SU-DHL-6 (cell line): ENCODE measurements around the gene DNM2.

Experiments used
- H2AFZ ChIP-seq: fragments of 200-600 bp; sonication (generic); 2 replicates; pipeline ENCODE4 v1.6.1; 2014; ENCODE audit warnings: low read depth, mild to moderate bottlenecking, moderate library complexity, mixed read lengths, antibody characterized with exemption, low read length; ENCODE audit not compliant: severe bottlenecking
- H3F3A ChIP-seq: fragments of 200-600 bp; shearing (Covaris generic); 2 replicates; pipeline ENCODE4 v1.6.0; 2016; ENCODE audit warnings: antibody characterized with exemption, mild to moderate bottlenecking; ENCODE audit not compliant: insufficient read depth
- H3K27ac ChIP-seq: fragments of 200-600 bp; sonication (generic); 2 replicates; pipeline ENCODE4 v1.5.1; 2016; ENCODE audit warnings: low read depth, mild to moderate bottlenecking, low read length, moderate library complexity, mixed read lengths
- H3K27me3 ChIP-seq: fragments of 200-600 bp; sonication (generic), shearing (Covaris generic); 2 replicates; pipeline ENCODE4 v1.6.0; 2014; ENCODE audit warnings: mild to moderate bottlenecking, low read length
- H3K36me3 ChIP-seq: fragments of 200-600 bp; sonication (generic); 2 replicates; pipeline ENCODE4 v1.6.1; 2014; ENCODE audit warnings: mild to moderate bottlenecking, low read length, mixed read lengths
- H3K4me2 ChIP-seq: fragments of 300-600, 200-600 bp; shearing (Covaris generic), sonication (generic); 2 replicates; pipeline ENCODE4 v1.6.0; 2014; ENCODE audit warnings: low read length, low read depth, mild to moderate bottlenecking; ENCODE audit not compliant: poor library complexity, severe bottlenecking
- H3K4me3 ChIP-seq: fragments of 200-600 bp; sonication (generic); 2 replicates; pipeline ENCODE4 v1.5.1; 2014; ENCODE audit warnings: antibody characterized with exemption, low read length, mild to moderate bottlenecking, mixed read lengths; ENCODE audit not compliant: insufficient read depth, poor library complexity, severe bottlenecking
- H3K79me2 ChIP-seq: fragments of 200-600 bp; sonication (generic); 2 replicates; pipeline ENCODE4 v1.6.1; 2014; ENCODE audit warnings: mild to moderate bottlenecking, low read length, moderate library complexity; ENCODE audit not compliant: insufficient read depth
- H3K9ac ChIP-seq: fragments of 200-600 bp; sonication (generic); 2 replicates; pipeline ENCODE4 v1.7.0; 2014; ENCODE audit warnings: mild to moderate bottlenecking, low read length
- H3K9me2 ChIP-seq: fragments of 200-600 bp; sonication (generic); replicated peaks from 2 replicates; pipeline ENCODE4 v1.6.1; 2014; ENCODE audit warnings: low read length; ENCODE audit not compliant: insufficient read depth
- H3K9me3 ChIP-seq: fragments of 200-600 bp; sonication (generic); 2 replicates; pipeline ENCODE4 v1.6.1; 2014; ENCODE audit warnings: low read length, mixed read lengths; ENCODE audit not compliant: insufficient read depth
- H4K20me1 ChIP-seq: fragments of 200-600 bp; sonication (generic); 2 replicates; pipeline ENCODE4 v1.6.1; 2014; ENCODE audit warnings: low read depth, mild to moderate bottlenecking, antibody characterized with exemption, low read length, moderate library complexity, mixed read lengths
- EZH2phosphoT487 ChIP-seq: fragments of 200-600 bp; sonication (generic), shearing (Covaris generic); conservative IDR thresholded peaks from 2 replicates; pipeline ENCODE4 v1.6.1; 2018; ENCODE audit warnings: mild to moderate bottlenecking, antibody characterized with exemption, low read length, moderate library complexity, mixed read lengths
- TF ChIP-seq, protein P1 (sequence below): fragments of 200-600 bp; sonication (generic); IDR thresholded peaks from one replicate; pipeline ENCODE4 v1.5.1; 2017; ENCODE audit warnings: antibody characterized with exemption, mild to moderate bottlenecking, low read length, moderate library complexity; ENCODE audit not compliant: insufficient read depth, poor library complexity, severe bottlenecking

DNM2 gene

DNA sequence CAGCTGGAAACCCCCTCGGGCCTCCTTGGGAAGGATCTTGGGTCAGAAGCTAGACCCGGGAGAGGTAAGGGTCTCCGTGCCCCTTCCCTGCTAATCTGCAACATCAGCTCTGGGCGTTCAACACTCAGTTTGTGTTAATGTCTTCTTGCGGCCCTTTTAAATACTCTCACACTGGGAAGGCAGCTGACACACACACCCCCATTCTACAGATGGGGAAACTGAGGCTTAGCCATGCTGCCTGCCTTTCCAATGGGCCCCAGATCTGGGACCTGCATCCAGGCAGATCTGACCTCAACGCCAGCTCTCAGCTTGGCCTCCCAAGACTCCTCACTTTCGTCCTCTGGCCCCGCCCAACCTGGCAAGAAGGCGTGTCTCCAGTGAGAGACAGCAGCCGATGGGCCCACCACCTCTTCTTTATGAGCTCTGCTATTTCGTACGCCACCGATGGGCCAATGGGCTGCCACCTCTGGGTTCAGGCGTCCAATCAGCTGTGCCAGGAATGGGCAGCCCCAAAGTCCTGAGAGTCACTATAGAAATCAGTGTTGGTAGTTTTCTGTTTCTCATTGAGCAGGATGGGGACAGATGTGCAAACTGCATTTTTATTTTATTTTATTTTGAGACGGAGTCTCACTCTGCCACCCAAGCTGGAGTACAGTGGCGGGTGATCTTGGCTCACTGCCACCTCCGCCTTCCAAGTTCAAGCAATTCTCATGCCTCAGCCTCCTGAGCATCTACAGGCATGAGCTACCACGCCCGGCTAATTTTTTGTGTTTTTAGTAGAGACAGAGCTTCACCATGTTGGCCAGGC is 43.8 kb downstream of the DNM2 start:
- no peaks in the 10 kb centered on the region for H4K20me1 ChIP-seq
- H3K4me3 ChIP-seq: no peak overlapping the region
- H3K9me3 ChIP-seq: no peaks in the 10 kb centered on the region
- H3K9me2 ChIP-seq: no peaks in the 10 kb centered on the region
- H2AFZ ChIP-seq: no peak overlapping the region
- H3F3A ChIP-seq: peaks cover 15% of the 10 kb centered on the region
- H3K27ac ChIP-seq: no peak overlapping the region
- H3K79me2 ChIP-seq: peaks cover 37% of the 10 kb centered on the region
- no peaks in the 10 kb centered on the region for H3K36me3 ChIP-seq
- no peaks in the 10 kb centered on the region for H3K27me3 ChIP-seq
- H3K9ac ChIP-seq: no peak overlapping the region
- no peak overlapping the region for H3K4me2 ChIP-seq
- TF ChIP-seq, protein P1, sequence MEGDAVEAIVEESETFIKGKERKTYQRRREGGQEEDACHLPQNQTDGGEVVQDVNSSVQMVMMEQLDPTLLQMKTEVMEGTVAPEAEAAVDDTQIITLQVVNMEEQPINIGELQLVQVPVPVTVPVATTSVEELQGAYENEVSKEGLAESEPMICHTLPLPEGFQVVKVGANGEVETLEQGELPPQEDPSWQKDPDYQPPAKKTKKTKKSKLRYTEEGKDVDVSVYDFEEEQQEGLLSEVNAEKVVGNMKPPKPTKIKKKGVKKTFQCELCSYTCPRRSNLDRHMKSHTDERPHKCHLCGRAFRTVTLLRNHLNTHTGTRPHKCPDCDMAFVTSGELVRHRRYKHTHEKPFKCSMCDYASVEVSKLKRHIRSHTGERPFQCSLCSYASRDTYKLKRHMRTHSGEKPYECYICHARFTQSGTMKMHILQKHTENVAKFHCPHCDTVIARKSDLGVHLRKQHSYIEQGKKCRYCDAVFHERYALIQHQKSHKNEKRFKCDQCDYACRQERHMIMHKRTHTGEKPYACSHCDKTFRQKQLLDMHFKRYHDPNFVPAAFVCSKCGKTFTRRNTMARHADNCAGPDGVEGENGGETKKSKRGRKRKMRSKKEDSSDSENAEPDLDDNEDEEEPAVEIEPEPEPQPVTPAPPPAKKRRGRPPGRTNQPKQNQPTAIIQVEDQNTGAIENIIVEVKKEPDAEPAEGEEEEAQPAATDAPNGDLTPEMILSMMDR: no peak
- TF ChIP-seq EZH2phosphoT487: no peak

DNA sequence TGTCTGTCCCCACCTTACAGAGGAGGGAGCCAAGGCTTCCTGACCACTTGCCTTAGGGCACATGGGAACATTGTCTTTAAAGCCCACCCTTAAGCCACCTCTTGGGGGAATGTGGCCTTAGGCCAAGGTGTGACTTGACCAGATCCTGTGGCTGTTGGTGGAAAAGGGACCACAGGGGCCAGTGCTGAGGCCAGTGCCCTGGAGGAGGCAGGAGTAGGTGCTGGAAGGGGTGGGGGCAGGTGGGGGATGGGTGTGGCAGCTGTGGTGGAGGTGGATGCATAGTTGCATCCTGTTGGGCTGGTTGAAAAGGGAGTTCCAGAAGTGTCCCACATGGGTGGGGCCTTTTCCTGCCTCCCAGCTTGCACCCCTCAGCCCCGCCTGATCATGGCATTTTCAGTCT is 44.8 kb downstream of the DNM2 start:
- Histone ChIP-seq H3K4me2 (no peak overlapping the region), H3F3A (peaks cover 15% of the 10 kb centered on the region), H3K36me3 (no peaks in the 10 kb centered on the region), H3K9ac (no peak overlapping the region), H3K27ac (no peak overlapping the region), H3K4me3 (no peak overlapping the region), H3K9me2 (no peaks in the 10 kb centered on the region), H3K27me3 (no peaks in the 10 kb centered on the region), H3K79me2 (peaks cover 40% of the 10 kb centered on the region), H4K20me1 (no peaks in the 10 kb centered on the region), H2AFZ (no peak overlapping the region), H3K9me3 (no peaks in the 10 kb centered on the region)
- TF ChIP-seq, protein P1: no peak
- no peak for TF ChIP-seq EZH2phosphoT487

DNA sequence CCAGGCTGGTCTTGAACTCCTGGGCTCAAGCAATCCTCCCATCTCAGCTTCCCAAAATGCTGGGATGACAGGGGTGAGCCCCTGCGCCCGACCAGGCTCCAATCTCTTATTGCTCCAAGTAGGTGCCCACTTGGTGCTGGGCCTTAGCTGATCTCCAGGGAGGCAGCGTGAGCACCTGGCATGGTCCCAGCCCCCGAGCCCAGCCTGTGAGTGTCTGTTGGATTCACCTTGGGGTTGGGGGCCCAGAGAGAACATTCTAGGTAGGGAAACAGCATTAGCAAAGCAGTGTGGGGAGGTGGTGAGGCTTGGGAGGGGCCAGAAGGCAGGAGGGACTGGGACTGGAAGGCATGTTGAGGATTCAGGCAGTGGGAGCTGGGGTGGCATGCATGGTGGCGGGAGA is 45.5 kb downstream of the DNM2 start:
- H3K9me3 ChIP-seq: no peaks in the 10 kb centered on the region
- no peaks in the 10 kb centered on the region for H3K9me2 ChIP-seq
- TF ChIP-seq, protein P1: no peak
- TF ChIP-seq EZH2phosphoT487: no peak
- H2AFZ ChIP-seq: no peak overlapping the region
- H4K20me1 ChIP-seq: no peaks in the 10 kb centered on the region
- peaks cover 15% of the 10 kb centered on the region for H3F3A ChIP-seq
- no peak overlapping the region for H3K4me2 ChIP-seq
- H3K36me3 ChIP-seq: no peaks in the 10 kb centered on the region
- no peak overlapping the region for H3K9ac ChIP-seq
- no peak overlapping the region for H3K4me3 ChIP-seq
- peaks cover 40% of the 10 kb centered on the region for H3K79me2 ChIP-seq
- H3K27me3 ChIP-seq: no peaks in the 10 kb centered on the region
- H3K27ac ChIP-seq: no peak overlapping the region
